Pulmonary artery endothelial cell (primary cell): ENCODE results near the gene PSPN. TPM values are rescaled to one million over a fixed set of nuclear protein-coding genes. Genes with fewer than 3 reads are reported as not detected.

ENCODE experiments used
- DNase-seq: peaks from one replicate; pipeline ENCODE4 v3.0.0-alpha.2; 2011; ENCODE audit warnings: low read depth, low spot score
- total RNA-seq: library from RNA; depleted of rRNA; stranded (reverse); fragments of >200 nt; gene quantifications from 2 replicates; pipeline ENCODE4 v1.2.3, GENCODE V29; 2014

Gene PSPN
- total RNA-seq, result 0.73 and 1.3 TPM in 2 replicates

DNA sequence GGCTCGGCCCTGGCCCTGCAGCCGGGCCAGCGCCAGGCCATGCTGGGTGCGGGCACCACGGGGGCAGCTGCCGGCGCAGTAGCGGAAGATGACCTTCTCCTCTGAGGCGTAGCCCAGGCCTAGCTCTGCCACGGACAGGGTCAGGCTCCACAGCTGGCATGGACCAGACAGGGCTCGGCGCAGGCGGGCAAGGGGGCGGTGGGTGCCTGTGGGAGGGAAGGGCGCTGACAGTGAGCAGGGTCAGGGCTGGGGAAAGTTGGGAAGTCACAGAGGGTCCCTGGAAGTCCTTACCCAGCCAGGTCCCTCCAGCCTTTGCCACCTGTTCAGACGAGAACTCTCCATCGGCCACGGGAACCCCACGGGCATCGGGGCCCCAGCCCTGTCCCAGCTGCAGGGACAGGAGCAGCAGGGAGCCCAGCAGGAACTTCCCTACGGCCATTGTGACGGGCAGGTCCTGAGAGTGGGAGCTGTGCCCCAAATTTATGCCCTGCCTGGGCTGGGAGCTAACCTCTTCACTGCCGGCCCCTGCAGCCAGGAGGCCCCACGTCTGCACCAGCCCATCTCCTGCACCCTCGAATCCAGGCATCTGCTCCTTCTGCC lies at the start of gene PSPN:
PSPN (minus strand) TSS at position 523 of the 600 bp plus-strand sequence; CDS start at position 439, 84 bp downstream.
- no peak for DNase-seq

DNA sequence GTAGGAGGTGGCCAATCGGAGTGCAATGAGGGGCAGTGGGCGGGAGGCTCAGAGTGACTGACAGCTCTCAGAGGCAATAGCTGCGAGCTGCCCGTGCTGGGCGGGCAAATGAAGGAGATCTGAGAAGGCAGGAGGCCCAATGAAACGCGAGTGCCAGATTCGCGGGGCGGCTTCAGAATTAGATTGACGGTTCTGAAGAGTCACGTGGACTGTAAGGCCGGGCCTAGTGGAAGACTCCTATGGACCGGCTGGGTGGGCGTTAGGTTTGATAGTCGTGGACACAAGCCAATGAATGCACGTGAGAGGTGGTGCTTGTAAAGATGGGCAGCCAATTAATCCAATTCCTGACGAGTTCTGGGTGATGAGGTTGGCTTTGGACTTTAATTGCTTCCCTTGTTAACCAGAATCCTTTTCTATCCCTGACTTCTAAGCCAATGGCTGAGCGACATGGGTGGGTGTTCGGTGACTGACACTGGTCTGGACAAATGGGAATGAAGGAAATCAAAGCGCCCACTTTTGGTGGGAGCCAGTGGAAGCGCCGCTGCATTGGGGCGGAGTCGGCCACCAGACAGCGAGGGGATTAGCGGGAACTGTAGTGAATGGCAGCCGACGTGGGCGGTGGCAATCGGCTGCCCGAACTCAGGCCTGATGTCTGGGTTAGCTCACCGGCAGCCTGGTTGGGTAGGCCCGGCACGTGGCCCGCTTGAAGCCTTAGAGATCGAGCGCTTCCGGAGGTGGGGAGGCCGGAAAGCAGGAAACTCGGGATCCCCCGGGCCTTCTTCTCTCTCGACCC lies 49.4 kb upstream of the PSPN start:
- peak; percentile 100 for DNase-seq

DNA sequence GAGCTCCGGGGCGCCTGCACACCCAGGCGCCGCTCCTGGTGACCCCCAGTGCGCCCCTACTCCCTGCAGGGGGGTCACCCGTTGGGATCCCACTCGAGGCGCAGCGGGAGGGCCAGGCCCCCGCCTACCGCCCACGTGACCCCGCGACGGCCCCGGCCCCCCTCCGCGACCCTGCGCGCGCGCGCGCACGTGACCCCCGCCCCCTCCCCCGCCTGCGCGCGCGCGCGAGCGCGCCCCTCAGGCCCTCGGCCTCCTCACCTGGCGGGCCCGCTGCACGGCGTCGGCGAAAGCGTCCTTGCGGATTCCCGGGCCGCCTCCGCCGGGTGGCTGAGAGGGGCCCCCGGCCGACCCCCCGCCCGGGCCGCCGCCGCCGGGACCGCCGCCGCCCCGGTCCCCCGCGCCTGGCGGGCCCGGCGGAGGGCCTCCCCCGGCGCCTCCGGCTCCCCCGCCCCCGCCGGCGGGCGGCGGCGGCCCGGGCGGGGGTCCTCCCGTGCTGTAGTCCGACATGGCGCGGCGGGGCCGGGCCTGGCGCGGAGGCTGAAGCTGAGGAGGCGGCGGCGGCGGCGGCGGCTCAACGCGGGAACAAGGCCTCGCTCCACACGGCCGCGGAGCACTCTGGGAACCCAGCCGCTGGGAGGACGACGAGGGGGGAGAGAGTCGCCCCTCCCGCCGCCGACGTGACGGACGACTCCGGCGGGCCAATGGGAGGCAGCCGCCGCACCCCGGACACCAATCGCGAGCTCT lies 48.6 kb upstream of the PSPN start, which contains the start of gene KHSRP:
KHSRP (minus strand) TSS at position 617 of the 744 bp plus-strand sequence; CDS start at position 507, 110 bp downstream.
- no peak for DNase-seq

DNA sequence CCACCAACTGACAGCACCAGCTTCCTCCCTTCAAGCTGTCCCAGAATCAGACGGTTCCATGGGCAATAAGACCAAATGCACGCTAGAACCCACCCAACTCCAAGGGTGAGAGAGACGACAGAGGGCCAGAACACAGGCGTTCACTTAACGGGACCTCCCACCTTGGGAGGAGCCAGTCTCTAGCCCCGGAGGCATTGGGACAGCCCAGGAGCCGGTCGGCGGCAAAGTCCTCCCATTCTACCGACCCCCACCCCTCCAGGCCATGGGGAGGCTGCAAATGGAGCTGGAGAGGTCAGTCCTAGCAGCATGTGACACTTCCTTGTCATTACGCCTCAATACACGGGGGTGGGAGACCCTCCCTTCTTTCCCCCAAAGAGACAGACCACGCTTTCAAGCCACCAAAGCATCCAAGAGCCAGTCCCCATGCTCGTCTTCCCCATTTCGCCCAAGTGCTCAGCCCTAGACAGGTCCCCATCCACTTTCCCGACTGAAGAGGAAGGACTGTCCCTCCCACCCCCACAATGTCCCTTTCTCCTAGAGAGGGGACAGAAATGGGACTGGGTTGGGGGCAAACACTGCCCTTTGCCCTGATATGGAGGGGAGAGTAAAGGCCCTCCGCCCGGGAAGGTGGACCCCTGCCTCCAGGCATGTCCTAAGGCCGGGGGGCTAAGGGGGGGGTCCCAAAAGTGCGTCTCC lies 47.9 kb upstream of the PSPN start:
- DNase-seq, result no peak

GRCh38 chr19:6421075-6422014 lies 45.6 kb upstream of the PSPN start:
- DNase-seq, result no peak

DNA sequence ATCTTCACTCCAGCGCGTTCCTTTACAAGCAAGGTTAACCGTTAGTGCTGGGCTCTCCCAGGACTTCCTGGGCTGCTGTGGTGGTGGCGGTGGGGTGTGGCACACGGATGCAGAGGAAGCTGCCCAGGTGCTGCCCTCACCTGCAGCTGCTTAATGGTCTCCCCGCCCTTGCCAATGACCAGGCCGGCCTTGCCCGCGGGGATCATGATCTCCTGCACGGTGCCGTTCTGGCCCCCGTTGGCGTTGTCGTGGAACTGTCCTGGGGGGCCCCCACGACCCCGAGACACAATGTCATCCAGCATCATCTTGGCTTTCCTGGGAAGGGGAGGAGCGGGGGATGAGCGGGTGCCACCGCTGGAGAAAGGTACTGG lies 42.8 kb upstream of the PSPN start:
- no peak for DNase-seq

DNA sequence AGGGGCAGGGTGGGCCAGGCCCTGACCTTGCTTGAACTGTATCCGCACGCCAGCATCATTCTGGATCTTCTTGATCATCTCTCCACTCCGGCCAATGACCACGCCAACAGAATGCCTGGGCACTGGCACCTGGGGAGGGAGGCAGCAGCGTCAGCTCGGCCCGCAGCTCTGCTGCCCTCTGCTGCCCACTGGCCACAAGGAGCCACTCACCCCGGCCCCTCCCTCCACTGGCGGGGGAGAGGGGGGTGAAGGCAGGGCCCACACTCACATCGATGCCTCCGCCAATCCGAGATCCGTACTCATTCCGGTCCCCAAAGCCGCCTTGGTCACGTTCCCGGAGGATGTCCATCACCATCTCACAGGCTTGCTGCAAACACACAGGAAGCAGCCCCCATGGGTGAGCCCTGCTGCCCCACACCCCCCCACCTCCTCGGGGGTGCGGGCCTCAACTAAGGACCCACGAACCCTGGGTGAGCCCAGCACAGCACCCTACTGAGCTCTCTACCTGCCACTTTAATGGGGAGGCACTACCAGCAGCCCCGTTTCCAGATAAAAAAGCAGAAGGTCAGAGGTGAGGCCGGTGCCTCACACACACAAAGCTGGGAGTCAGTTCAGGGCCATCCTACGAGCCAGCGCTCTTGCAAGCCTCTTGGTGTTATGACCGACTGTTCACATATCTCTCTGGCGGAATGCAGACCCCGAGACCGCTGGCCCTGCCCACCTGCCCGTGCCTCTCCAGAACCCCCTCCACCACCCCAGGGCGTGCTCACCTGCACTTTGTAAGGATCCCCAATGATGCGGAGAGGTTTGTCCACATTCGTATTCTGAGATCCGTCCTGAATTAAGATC lies 42.2 kb upstream of the PSPN start:
- DNase-seq, result no peak

GRCh38 chr19:6416658-6417405 lies 41.1 kb upstream of the PSPN start:
- no peak for DNase-seq

DNA sequence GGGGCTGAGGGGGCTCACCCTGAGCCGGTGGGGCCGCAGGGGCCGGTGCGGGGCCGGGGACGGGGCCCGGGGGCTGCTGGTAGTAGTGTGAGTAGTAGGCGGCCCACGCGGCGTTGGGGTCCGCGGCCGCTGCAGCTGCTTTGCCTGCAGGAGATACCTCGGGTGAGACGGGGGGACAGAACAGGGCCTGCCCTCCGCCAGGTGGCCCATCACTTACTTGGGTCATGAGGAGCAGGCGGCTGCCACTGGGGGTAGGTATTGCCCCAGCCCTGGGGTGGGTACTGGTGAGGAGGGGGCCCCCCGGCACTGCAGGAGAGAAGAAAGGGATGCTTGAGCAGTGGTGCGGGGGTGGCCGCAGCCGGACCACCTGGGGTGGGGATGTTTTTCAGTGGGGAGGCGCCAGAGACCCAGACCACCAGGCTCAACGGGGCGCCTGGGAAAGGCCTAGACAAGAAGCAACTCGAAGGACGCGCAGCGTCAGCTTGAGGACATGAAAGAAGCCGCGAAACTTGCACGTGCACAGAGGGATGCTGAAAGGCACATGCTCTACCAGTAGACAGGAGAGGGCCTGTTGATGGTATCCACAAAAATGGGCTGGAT lies 40.0 kb upstream of the PSPN start:
- no peak for DNase-seq

- no peak for DNase-seq
Measured at GRCh38 chr19:6414793-6415590, 39.3 kb upstream of the PSPN start.

GRCh38 chr19:6413721-6414643 lies 38.2 kb upstream of the PSPN start:
- DNase-seq, result no peak

- DNase-seq, result no peak
Measured at GRCh38 chr19:6413291-6413690, 37.6 kb upstream of the PSPN start.

DNA sequence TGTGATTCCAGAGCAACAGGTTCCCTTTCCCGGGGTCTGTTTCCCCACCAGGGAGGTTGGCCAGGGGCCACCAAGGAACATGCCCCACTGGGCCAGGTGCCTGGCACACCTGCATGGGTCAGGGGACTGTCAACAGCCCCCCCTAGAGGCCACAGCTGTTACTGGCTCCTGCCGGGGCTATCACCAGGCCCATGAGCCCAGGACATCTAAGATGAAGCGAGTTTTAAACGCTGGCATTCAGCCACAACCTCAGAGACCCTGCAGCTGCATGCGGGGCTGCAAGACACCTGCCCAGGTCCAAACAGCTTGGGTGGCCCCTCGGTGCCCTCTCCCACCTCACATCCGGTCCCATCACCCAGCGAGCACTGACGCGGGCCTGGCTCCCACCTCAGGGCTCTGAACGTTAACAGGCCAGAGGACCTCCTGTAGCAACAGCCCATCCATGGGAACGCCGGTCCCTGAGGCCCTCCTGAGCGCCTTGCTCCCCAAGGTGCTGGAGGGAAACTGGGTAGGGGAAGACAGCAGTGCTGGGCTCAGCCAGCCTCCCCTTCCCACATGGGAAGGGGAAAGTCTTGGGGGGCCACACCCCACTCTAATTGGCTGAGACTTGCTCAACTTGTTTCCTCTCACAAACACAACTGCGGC lies 36.8 kb upstream of the PSPN start:
- no peak for DNase-seq

GRCh38 chr19:6412061-6412446 lies 36.3 kb upstream of the PSPN start:
- no peak for DNase-seq

- DNase-seq, result no peak
Measured at GRCh38 chr19:6409346-6409745, 33.6 kb upstream of the PSPN start.

DNA sequence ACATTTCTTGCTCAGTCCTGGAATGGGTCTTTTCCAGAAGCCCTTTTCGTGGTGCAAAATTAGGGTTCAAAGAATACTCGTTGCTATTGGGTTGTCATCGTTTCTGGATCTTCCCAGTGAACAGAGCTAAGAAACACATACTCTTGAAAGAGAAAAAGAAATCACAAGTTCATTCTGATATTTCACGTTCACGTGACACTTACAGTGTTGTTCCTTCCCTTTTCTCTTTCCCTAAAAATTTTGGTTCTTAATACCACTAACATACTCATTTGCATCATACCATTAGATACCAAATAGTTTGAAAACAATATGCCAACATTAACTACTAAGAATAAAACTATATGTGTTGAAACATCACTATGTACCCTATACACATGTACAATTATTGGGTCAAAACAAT lies 30.7 kb upstream of the PSPN start:
- DNase-seq, result no peak
